ENCODE measurements around the gene CD36. TPM values are rescaled to one million over a fixed set of nuclear protein-coding genes. Genes with fewer than 3 reads are reported as not detected.

CD36 gene
- total and polyA plus RNA-seq, 2 experiments from 2014 or later, result 0.40 to 1.8 TPM

GRCh38 chr7:80725181-80725611, 86.8 kb downstream of the CD36 start (continued):
- no peak for TF ChIP-seq REST (IDR thresholded peaks at IDR 0.05; ENCODE audit: unreplicated experiment)

Small RNAs within 50 kb of the gene (small RNA-seq; reads per million reads assigned to genes)
- gene AC073850.1 (ENCODE audit: low replicate concordance), result not detected

Other genes starting within 250 kb of the CD36 start
- not detected in 2 replicates for gene GNAT3, start 126.6 kb upstream of the CD36 start, total RNA-seq (2014; rRNA removed; shearing (Covaris generic))
- gene GNAT3, start 126.6 kb upstream of the CD36 start, polyA plus RNA-seq (2016; fragmentation: Nextera tagmentation; extraction: Ambion mirVana), result not detected in 2 replicates